Measurements from ENCODE around the gene STARD13.

DNA sequence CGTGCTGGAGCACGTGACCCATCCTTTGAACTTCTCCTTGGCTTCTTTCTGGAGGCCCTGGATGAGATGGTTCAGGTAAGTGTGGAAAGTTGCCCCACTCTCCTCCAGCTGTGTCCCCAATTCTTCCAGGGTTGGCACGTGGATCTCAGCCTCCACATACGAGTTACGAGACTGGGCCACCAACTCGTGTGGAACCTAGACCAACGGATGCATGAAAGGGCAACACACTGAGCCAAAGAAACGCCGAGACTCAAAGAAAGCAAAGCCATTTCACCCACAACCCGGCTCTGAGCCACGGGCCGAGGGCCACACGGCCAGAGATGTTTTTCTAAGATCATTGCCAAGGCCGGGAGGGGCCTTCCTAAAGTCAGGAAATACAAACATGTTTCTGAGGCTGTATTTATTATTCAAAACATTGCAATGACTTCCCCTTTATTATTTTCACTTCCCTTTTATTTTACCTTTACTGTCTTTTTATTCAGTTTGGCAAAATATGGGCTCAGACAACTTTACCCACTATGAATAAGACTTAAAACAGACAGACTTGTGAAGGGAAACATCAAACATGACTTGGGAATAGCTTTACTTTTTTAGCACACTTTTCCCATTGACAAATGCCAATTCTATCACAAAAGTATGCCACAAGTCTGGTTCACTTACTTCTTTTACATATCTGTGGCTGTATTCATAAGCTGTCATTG is 174.7 kb downstream of the STARD13 start:
- TF ChIP-seq, protein P1, sequence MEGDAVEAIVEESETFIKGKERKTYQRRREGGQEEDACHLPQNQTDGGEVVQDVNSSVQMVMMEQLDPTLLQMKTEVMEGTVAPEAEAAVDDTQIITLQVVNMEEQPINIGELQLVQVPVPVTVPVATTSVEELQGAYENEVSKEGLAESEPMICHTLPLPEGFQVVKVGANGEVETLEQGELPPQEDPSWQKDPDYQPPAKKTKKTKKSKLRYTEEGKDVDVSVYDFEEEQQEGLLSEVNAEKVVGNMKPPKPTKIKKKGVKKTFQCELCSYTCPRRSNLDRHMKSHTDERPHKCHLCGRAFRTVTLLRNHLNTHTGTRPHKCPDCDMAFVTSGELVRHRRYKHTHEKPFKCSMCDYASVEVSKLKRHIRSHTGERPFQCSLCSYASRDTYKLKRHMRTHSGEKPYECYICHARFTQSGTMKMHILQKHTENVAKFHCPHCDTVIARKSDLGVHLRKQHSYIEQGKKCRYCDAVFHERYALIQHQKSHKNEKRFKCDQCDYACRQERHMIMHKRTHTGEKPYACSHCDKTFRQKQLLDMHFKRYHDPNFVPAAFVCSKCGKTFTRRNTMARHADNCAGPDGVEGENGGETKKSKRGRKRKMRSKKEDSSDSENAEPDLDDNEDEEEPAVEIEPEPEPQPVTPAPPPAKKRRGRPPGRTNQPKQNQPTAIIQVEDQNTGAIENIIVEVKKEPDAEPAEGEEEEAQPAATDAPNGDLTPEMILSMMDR (IDR thresholded peaks at IDR 0.05), result no peak
- no peak for TF ChIP-seq POLR2A (IDR thresholded peaks at IDR 0.05)
